Eye (tissue), 1 donor: ENCODE results near the gene SPATA46.

ENCODE experiments used
- DNase-seq: peaks from one replicate; pipeline ENCODE4 v3.0.0-alpha.2; 2015

Gene SPATA46

GRCh38 chr1:162390396-162391185 is 13.9 kb upstream of the SPATA46 start:
- no peak for DNase-seq

- DNase-seq, result no peak
Observed at GRCh38 chr1:162389971-162390370, 13.3 kb upstream of the SPATA46 start.

- DNase-seq, result peak; percentile 53
Observed at GRCh38 chr1:162389021-162389818, 12.6 kb upstream of the SPATA46 start.

DNA sequence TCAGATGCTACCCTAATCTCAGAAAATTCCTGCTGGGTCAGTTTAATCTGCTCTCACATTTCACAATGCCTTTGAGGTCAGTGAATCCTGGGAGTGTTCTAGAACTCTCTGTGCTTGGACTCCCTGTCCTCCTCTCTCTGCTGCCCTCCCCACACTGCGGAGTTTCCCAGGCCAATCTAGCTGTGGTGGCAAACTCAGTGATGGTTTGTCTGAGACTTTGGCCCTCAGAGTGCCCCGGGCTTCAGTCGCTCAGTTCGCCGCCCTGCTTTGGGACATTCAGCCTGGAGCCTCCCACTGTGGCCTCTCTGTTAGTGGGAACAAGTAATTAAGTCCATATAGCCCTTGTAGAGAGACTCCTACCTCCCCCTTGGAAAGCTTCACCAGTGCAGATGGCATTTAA is 12.0 kb upstream of the SPATA46 start:
- DNase-seq, result peak; percentile 19

GRCh38 chr1:162388083-162388594 is 11.5 kb upstream of the SPATA46 start:
- no peak for DNase-seq

DNA sequence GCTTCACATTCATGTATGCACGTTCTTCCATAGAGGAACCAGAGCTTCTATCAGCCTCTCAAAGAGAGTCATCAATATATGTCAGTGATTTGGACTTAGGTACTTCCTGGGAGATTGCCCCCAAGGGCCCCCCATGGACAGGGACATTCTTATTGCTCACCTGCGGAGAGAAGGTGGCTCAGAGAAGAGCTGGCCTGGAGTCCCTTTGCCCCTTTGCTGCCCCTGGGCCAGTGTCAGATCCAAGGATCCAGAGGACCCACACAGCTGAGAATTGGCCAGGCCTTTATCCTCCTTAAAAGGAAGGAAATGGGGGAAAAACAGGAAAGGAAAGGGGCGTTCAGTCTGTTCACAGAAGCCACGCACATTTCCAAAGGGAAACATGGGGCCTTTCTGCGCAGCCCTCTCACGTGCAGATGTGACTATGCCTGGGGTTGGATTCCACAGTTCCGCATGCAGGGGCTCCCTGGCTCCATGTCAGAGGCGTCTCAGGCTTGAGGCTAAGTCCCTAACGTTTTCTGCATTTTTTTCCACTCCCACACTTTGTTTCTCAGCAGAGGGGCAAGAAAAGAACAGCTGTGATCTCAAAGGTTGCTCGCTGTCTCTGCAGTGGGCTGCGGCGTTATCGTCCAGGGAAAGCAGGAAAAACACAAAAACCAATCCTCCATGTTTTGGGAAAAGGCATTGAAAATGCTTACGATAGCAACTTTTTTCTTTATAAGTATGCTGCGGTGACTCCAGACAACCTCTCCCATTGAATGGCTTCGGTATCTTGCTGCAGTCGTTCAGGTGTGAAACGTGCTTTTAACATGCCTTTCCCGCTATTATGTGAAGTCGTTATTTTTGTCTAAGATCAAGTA is 10.8 kb upstream of the SPATA46 start:
- DNase-seq, result no peak

- DNase-seq, result no peak
Observed at GRCh38 chr1:162386292-162387225, 9.9 kb upstream of the SPATA46 start.

GRCh38 chr1:162385702-162386101 is 9.0 kb upstream of the SPATA46 start:
- no peak for DNase-seq

DNA sequence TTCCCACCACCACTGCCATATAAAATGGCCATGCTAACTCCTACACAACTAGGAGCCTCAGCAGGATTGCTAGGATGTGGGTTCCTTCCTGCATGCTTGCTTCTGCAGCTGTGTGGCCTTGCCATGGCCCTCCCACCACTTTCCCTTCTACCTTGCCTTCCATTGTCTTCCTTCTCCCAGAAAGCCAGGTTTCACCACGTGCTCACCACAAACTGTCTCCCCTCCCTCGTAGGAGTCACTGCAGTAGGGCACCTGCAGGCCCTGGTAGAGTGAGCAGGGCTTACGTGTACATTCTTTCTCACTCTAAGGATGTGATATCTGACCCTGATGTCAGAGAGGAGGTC is 8.6 kb upstream of the SPATA46 start:
- no peak for DNase-seq

GRCh38 chr1:162384601-162385279 is 8.1 kb upstream of the SPATA46 start:
- DNase-seq, result peak; percentile 58

- no peak for DNase-seq
Observed at GRCh38 chr1:162384116-162384515, 7.5 kb upstream of the SPATA46 start.

- peak; percentile 25 for DNase-seq
Observed at GRCh38 chr1:162383516-162383915, 6.9 kb upstream of the SPATA46 start.

DNA sequence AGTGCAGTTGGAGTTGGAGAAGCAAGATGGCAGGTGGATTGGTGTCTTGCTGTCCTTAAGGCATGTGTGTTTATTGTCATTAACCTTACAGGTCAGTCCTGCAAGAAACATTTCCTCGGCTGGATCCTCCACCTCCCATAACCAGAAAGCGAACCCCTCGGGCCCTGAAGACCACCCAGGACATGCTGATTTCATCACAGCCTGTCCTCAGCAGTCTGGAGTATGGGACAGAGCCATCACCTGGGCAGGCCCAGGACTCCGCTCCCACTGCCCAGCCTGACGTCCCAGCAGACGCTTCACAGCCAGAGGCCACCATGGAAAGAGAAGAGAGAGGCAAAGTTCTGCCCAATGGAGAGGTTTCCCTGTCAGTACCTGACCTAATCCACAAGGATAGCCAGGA is 6.4 kb upstream of the SPATA46 start:
- no peak for DNase-seq

GRCh38 chr1:162381941-162382750 is 5.5 kb upstream of the SPATA46 start:
- no peak for DNase-seq

GRCh38 chr1:162381383-162381782 is 4.7 kb upstream of the SPATA46 start, which contains the start of gene C1orf226:
Gene C1orf226 (plus strand): TSS chr1:162381728. CDS start chr1:162381902, 174 bp downstream.
- DNase-seq, result no peak

DNA sequence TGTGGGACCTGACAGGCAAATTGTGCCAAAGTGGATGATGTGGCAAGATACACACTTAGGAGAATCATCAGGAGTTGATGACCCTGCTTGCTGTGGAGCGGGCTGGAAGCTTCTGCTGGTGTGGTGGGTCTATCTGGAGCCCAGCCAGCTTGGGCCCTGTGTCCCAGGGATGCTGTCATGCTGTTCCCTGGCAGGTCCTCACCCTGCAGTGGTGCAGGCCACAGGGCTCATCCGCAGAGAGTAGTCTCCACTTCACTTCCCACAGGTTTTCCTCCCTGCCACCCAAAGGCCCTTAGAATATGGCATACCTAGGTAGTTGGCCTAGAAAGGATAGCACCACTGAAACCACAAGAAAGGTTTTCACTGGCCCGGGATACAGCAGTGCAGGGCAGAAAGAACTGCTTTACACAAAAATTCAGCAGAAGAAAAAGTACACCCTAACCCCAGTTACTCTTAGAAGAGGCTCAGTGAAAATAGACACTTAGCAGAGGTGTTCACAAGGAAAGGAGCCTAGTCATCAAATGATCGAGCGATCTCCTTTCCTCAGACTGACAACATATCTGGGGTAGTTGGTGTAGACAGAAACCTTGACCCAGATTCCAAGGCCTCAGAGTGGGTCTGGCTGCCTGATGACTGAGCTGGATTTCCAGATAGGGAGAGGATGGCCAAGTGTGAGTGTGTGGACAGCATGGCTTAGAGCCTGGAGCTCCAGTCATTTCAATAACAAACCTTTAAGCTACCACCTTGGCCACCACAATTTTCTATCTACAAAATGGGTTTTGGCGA is 3.6 kb upstream of the SPATA46 start:
- DNase-seq, result no peak

DNA sequence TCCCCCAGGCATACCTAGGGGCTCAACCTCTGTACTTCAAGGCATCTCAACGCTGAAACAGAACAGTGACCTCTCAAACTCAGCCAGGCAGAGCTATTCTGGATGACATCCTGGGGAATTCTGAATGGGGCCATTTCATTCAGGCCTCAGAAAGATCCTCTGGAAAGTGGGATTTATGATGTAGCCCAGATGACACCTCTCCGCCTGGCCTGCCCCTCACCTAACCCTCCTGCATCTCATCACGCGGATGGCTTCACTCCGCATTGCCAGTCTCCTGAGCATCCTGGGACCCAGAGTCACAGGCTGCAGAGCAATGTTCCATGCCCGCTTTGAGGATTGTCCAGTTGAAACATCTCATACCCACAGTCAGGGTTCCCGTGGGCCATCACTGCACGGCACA is 1.2 kb downstream of the SPATA46 start:
- no peak for DNase-seq

DNA sequence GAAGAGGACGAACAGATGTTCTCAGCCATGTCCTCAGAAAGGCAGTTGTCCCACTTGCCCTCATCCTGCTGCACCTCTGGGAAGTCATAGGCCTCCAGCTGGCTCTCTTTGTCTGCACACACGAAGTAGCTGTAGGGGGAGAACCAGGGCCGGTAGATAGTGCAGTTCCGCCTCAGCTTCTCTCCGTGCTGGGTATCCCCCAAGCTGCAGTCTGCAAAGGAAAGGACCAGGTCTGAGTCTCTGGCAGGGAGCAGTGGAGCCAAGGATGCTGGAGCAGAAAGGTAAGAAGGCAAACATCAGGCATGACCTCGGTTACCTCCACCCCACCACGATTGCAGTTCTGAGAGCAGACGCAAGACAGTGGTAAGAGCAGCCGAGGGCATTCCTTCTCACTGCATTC is 2.2 kb downstream of the SPATA46 start:
- DNase-seq, result no peak

GRCh38 chr1:162373541-162374260 is 3.0 kb downstream of the SPATA46 start:
- no peak for DNase-seq
